Heart left ventricle (tissue), 16 donors: Measurements from ENCODE around the gene HOXB3. TPM values are rescaled to one million over a fixed set of nuclear protein-coding genes. Genes with fewer than 3 reads are reported as not detected.

Experiments
- ATAC-seq, 4 donors: fragments of 200-7000 bp; cut with Tn5 transposase; one replicate each; pipeline ENCODE4 v1.9.1; 2020 to 2022; ENCODE audit warnings: moderate library complexity in 4 of 4, mild to moderate bottlenecking in 3 of 4, moderate number of reproducible peaks in 1 of 4
- DNase-seq, 5 donors: peaks; one replicate each; pipeline ENCODE4 v3.0.0-alpha.2; 2020
- H3K27ac ChIP-seq, 12 donors: fragments of 200-600 bp; sonication (generic) in 4 of 12; one replicate each; pipeline versions ENCODE4 v1.5.0 to v1.8.0; 2016 to 2022; ENCODE audit warnings: mild to moderate bottlenecking in 2 of 12
- H3K27me3 ChIP-seq, 9 donors: fragments of 200-600 bp; sonication (generic) in 2 of 9; one replicate each; pipeline versions ENCODE4 v1.5.1 to v1.8.0; 2016 to 2022; ENCODE audit warnings: mild to moderate bottlenecking in 3 of 9
- H3K36me3 ChIP-seq, 9 donors: fragments of 200-600 bp; sonication (generic) in 2 of 9; one replicate each; pipeline versions ENCODE4 v1.5.0 to v1.8.0; 2018 to 2022; ENCODE audit warnings: mild to moderate bottlenecking in 2 of 9
- H3K4me1 ChIP-seq, 12 donors: fragments of 200-600 bp; sonication (generic) in 4 of 12; one replicate each; pipeline versions ENCODE4 v1.5.0 to v1.8.0; 2016 to 2022; ENCODE audit warnings: mild to moderate bottlenecking in 3 of 12
- H3K4me3 ChIP-seq, 12 donors: fragments of 200-600 bp; sonication (generic) in 4 of 12; one replicate each; pipeline versions ENCODE4 v1.5.0 to v1.8.0; 2017 to 2022; ENCODE audit warnings: mild to moderate bottlenecking in 9 of 12, moderate library complexity in 4 of 12
- H3K9me3 ChIP-seq, 12 donors: fragments of 200-600 bp; sonication (generic) in 4 of 12; one replicate each; pipeline versions ENCODE4 v1.5.0 to v1.8.0; 2016 to 2022; ENCODE audit warnings: mild to moderate bottlenecking in 1 of 12
- CTCF ChIP-seq, 12 donors: fragments of 200-600 bp; sonication (generic) in 4 of 12; IDR thresholded peaks; one replicate each; pipeline versions ENCODE4 v1.5.0 to v1.8.0; 2018 to 2022; ENCODE audit warnings: antibody characterized with exemption in 12 of 12, mild to moderate bottlenecking in 5 of 12
- POLR2A ChIP-seq, 2 donors: fragments of 450-650 bp; IDR thresholded peaks; one replicate each; pipeline ENCODE4 v1.6.1; 2017; ENCODE audit warnings: antibody characterized with exemption in 2 of 2, mild to moderate bottlenecking in 2 of 2, moderate library complexity in 2 of 2
- WGBS, 4 donors: extraction: QIAGEN DNeasy Blood & Tissue Kit in 2 of 4; methylation state at CpG; one replicate each; pipeline versions ENCODE4 v1.1.5 to v1.1.7; 2013 to 2018; 5-methylcytosine and 5-hydroxymethylcytosine counted together
- intact Hi-C, 10 donors: fragments of 100-400 bp; cut with DNase I; formaldehyde crosslinking; loops; one replicate each; pipeline versions ENCODE4 v1.11.1 to v1.14.2; 2022
- polyA plus RNA-seq, 2 donors: library from polyadenylated mRNA; stranded (reverse); fragments of 200-250 nt; gene quantifications; one replicate each; pipeline ENCODE4 v1.2.3, GENCODE V29; 2013
- total RNA-seq, 9 donors: library from RNA; depleted of rRNA in 2 of 9; stranded (reverse); fragments of >200 nt in 2 of 9; fragmentation: NEBNext Ultra II Directional in 3 of 9; extraction: Animal tissue kit (Norgen Biotek cat#: 25700) in 3 of 9; gene quantifications; one replicate each; pipeline versions ENCODE4 v1.1.0 to v1.2.4, GENCODE V29; 2016 to 2023
- donor health status: ischemic (EF 13 %, LVEDD 7.1; RV severe dilation, severe dysfunction).
- donor health status: healthy with polysubstance abuse.
- donor health status: DM: no; HTN: yes; CAD: no.
- donor health status: DM: no; HTN: no; CAD: no.
- donor health status: ischemic (EF 25% LVEDD 6.9; RV normal size, moderate dysfunction).
- donor health status: ischemic (EF 25% LVEDD 5.7; RV mildly dilated, moderate dysfunction).
- donor health status: healthy.
- donor health status: DM: yes; HTN: yes; CAD: no.
- donor health status: ischemic (EF 35%, LVEDD 5.7; RV mildly dilated, moderate dysfunction).
- donor health status: nonischemic (EF 11% LVEDD 7.7; RV severe dilation, severe dysfunction).
- donor health status: DM: yes; HTN: yes; CAD: no.
- donor health status: PGD.
- donor health status: ischemic (EF 29% LVEDD 5.4; RV normal size, mild dysfunction).
- donor health status: nonischemic (EF 23%, LVEDD 6.1; RV moderate dilation, normal function).

The HOXB3 gene
- total and polyA plus RNA-seq, 11 donors: 0.11 to 5.5 (median 2.0) TPM

- Histone ChIP-seq H3K27ac (no peak overlapping the region), H3K9me3 (no peaks in the 10 kb centered on the region), H3K4me1 (peaks cover 0 to 45% (median 18%) of the 10 kb centered on the region in 12 donors), H3K4me3 (peak overlapping the region in 5 of 12 donors; percentile 26 to 67 (median 39)), H3K27me3 (peaks cover 82 to 100% (median 98%) of the 10 kb centered on the region in 9 donors), H3K36me3 (no peaks in the 10 kb centered on the region)
- 3 to 5% (median 3%) methylated on average over 15 of the region's 15 CpGs for WGBS, 4 donors
- TF ChIP-seq CTCF (IDR thresholded peaks at IDR 0.05) (no peak), POLR2A (IDR thresholded peaks at IDR 0.05) (no peak)
- no peak for ATAC-seq
- no peak for DNase-seq
- intact Hi-C loops: loop anchor here in 9 of 10 donors (10.0 kb wide), 5 partner anchors 278 to 588 kb away; no protein-coding TSS in a partner anchor
These were observed 22.4 kb upstream of the HOXB3 start for GRCh38 chr17:48612456-48612853.

- Histone ChIP-seq H3K9me3 (no peaks in the 10 kb centered on the region), H3K27ac (peak overlapping the region in 1 of 12 donors; percentile 80), H3K4me1 (peaks cover 0 to 45% (median 18%) of the 10 kb centered on the region in 12 donors), H3K4me3 (peak overlapping the region in 9 of 12 donors; percentile 4 to 67 (median 44)), H3K36me3 (no peaks in the 10 kb centered on the region), H3K27me3 (peaks cover 82 to 100% (median 98%) of the 10 kb centered on the region in 9 donors)
- TF ChIP-seq POLR2A (IDR thresholded peaks at IDR 0.05): no peak
- no peak for TF ChIP-seq CTCF (IDR thresholded peaks at IDR 0.05)
- ATAC-seq (no peak), DNase-seq (no peak)
- 3 to 5% (median 4%) methylated on average over 35 to 36 of the region's 36 CpGs for WGBS, 4 donors
- intact Hi-C loops: loop anchor here in 9 of 10 donors (10.0 kb wide), 5 partner anchors 277 to 587 kb away; no protein-coding TSS in a partner anchor
These were observed 21.8 kb upstream of the HOXB3 start for GRCh38 chr17:48611681-48612455.

- Histone ChIP-seq H3K27me3 (peaks cover 81 to 100% (median 98%) of the 10 kb centered on the region in 9 donors), H3K4me3 (peak overlapping the region in 11 of 12 donors; percentile 4 to 67 (median 44)), H3K27ac (peak overlapping the region in 1 of 12 donors; percentile 80), H3K36me3 (no peaks in the 10 kb centered on the region), H3K4me1 (peaks cover 0 to 45% (median 18%) of the 10 kb centered on the region in 12 donors), H3K9me3 (peaks cover 0 to under 1% (median 0%) of the 10 kb centered on the region in 12 donors)
- ATAC-seq (peak in 1 of 4 donors; percentile 21), DNase-seq (no peak)
- intact Hi-C loops: loop anchor here in 9 of 10 donors (10.0 kb wide), 5 partner anchors 276 to 586 kb away; no protein-coding TSS in a partner anchor
- 2 to 6% (median 5%) methylated on average over 22 of the region's 22 CpGs for WGBS, 4 donors
- TF ChIP-seq POLR2A (IDR thresholded peaks at IDR 0.05) (no peak), CTCF (IDR thresholded peaks at IDR 0.05) (no peak)
These were observed 21.2 kb upstream of the HOXB3 start for GRCh38 chr17:48611213-48611612.
